GM21737 (cell line): ENCODE results near the gene GAS2L3.
"Not testable (repeated sequence)": the region's sequence is repeated elsewhere in the genome, so short reads cannot be mapped to it uniquely, and the experiment has no call there.

Source experiments
- ATAC-seq: cut with Tn5 transposase; IDR thresholded peaks from one replicate; pipeline ENCODE4 v1.9.1; 2021; ENCODE audit warnings: mild to moderate bottlenecking, moderate library complexity; ENCODE audit not compliant: unreplicated experiment

Gene GAS2L3

DNA sequence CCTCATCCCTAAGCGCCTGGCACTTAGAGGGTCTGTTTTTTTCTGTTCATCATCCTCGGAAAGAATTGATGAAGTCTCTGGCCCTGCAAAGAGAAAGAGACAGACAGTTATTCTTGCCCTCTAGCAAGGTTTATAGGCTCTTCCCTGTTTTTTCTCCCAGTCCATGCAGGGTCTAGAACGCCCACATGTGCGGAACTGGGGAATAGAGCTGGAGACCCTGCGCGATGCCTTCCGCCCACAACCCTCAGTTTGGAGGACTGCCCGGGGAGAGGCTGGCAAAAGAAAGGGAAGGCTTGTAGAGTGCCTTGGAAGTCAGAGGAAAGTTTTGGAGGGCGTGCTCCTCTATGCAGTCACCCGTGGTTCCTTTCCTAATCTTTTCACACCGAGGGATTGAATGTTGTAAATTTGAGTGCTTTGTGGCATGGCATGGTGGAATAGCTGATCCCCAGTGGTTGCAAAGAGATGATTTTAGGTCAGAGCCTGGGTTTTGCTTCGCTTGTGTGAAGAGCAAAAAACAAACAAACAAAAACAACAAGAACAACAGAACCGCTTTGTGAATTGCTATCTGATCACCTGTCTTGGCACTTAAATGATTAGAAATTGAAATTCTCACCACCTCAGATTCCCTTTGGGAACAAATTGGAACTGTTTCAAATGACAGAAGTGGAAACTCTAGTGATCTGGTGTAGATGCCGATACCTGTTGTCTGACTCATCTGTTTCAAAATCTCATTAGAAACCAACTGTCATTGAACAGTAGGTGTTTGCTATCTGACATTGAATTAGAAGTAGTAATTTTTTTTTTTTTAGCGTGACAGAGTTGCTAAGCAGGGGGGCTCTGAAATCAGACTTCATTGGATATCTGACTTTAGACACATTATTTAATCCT, 947 bp downstream of the GAS2L3 start:
- peak; percentile 7 for ATAC-seq

DNA sequence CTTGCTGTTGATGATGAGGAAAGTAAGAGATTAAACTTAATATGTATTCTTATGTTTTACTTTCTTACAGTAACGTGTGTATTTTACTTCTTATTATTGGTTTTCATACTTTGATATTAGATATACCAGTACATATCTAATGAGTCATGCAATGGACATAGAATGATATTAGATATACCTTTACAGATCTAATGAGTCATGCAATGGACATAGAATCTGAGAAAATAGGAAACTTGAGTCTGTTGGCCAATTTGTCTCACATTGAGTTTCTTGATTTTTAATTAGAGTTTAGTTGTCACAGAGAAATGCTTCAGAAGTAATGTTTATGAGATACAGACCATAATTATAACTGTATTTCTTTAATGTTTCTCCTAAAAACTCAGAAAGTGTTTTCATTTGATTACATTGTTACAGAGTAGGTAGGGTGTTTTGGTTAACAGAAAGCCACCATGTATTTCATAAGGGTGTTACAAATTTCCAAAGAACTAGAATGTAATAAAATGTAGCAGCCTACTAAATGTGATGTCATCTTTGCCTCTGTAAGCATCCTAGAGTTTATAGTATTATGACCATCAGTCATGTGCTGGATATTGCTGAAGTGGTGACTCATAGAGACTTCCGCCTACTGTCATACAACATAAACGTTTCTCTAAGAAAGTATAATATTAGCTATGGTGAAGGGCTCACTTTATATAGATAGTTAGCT, 3.0 kb downstream of the GAS2L3 start:
- ATAC-seq, result no peak

DNA sequence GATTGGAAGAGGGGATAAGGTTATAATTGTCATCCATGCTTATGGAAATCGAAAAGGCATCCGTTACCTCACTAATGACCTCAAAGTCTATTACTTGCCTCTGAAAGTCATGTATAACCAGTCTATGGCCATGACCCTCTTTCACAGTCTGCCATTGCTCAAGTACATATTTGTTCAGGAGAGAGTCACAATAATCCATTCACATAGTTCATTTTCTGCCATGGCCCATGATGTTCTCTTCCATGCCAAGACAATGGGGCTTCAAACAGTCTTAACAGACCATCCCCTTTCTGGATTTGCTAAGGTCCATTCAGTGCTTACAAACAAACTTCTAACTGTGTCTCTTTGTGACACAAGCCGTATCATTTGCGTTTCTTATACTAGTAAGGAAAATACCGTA, 5.4 kb downstream of the GAS2L3 start:
- ATAC-seq, result no peak

DNA sequence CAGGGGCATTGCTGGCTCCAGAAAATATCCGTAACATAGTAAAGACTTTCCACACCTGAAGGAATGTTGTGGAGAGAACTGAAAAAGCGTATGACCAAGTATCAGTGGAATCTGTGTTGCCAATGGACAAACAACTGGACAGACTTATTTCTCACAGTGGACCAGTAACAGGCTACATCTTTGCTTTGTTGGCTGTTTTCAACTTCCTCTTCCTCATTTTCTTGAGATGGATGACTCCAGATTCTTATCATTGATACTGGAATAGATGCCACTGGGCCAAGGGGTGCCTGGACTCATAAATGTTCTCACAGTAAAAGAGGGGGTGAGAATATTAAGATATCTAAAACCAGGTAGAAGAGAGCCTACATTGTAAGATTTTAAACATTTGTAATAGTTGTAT, 6.4 kb downstream of the GAS2L3 start:
- ATAC-seq, result no peak

DNA sequence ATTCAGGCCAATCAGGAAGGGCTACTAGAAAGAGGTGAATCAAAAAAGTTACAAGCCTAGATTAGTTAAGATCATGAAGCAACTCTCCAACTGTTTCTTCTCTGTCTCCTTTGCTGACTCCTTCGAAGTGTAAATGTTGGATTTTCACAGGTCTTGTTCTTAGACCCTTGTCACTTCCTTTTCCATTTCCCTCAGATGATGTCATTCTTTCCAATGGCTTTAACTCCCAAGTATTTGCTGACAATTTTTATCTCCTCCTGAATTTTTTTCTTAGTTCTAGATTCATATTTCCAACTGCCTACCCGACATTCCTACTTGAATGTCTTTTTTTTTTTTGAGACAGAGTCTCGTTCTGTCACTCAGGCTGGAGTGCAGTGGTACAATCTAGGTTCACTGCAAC, 10.8 kb downstream of the GAS2L3 start:
- ATAC-seq, result no peak

DNA sequence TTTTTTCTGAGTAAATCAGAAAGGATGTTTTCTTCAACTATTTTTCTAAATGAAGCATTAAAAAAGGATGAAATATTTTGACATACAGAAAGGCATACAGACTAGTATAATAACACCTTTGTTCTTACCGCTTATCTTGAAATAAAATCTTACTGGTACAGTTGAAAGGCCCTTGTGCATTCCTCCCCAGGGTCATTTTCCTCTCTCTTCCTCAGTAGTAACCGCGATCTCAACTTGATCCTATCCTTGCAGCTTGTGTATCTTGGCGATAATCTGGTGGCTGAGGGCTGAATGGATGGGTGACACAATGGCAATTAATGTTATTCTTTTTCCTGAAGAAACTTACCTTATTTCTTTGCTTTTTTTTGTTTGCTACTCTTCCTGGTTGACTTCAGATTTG, 18.5 kb downstream of the GAS2L3 start:
- ATAC-seq, result no peak

DNA sequence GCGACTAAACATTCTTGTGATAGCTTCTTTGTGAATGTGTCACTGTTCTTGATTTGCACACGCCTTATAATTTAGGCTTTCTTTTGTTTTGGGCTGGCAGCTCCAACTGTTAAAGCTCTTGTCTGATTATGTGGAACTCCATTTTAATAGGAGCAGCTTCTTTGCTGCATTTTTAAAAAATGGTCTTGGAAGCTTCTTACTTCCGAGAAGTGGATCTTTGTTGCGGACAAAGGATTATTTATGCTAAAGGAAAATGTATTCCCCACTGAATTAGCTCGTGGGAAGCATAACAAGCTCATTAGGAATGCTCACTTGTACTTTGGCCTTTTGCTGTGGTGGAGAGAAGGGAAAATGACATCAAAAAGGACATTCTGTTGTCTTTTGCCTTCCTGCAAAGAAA, 20.0 kb downstream of the GAS2L3 start:
- ATAC-seq, result no peak

DNA sequence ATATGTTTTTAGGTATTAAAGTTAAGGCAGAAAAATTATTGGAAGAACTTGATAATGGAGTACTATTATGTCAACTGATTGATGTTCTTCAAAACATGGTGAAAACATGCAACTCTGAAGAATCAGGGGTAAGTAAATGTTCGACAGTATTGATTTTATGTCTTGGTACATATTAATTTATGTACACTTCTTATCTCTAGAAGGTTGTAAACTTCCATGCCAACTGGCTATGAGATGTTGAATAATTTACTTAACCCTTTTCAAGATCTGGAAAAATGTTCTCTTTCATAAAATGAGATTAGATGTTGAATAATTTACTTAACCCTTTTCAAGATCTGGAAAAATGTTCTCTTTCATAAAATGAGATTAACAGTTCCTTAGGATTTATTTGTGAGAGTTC, 28.1 kb downstream of the GAS2L3 start:
- ATAC-seq, result no peak

DNA sequence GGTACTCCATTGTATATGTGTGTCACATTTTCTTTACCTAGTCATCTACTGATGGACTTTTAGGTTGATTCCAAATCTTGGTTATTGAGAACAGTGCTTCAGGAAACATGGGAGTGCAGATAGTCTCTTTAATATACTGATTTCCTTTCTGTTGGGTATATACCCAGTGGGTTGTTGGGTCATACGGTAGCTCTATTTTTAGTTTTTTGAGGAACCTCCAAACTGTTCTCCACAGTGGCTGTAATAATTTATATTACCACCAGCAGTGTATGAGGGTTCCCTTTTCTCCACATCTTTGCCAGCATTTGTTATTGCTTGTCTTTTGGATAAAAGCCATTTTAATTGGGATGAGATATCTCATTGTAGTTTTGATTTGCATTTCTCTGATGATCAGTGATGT, 29.5 kb downstream of the GAS2L3 start:
- ATAC-seq, result not testable (repeated sequence)

DNA sequence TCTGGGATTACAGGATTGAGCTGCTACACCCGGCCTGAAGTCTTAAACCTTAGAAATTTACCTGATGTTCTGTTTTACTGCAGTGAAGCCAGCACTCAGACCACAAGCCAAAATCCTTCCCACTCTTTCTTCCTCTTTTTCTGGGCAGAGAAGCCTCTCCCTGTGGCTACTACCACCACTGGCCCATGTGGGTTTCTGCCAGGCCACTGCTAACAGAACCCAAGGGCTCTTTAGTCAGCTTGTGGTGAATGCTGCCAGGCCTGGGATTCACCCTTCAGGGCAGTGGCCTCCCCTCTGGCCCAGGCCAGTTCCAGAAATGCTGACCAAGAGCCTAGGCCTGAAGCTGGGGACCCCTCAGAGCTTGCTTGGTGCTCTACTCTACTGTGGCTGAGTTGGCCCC, 35.3 kb downstream of the GAS2L3 start:
- ATAC-seq, result no peak

DNA sequence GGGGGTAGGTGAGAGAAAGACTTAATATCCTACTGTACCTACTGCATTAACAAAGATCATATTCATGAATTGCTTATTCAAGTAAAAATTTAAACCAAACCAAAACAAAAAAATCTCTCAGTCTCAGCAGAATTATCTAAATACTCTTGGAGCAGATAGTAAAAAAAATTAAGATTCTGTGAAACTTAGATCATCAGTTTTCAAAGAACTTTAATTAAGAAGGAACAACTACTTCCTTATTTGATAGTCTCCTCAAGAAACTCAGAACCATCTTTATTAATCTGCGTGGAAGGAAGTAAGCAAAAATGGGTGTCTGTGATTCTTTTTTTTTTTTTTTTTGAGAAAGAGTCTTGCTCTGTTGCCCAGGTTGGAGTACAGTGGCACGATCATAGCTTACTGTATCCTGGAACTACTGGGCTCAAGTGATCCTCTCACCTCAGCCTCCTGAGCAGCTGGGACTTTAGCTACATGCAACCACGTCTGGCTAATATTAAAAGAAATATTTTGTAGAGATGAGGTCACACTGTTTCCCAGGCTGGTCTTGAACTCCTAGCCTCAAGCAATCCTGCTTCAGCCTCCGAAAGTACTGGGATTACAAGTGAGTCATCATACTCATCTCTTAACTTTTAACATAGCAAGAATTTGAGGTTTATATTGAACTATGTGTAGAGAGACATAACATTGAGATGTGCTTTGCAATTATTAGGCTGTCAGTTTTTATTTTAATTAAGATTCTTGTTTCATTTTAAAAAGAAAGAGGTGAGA, 37.4 kb downstream of the GAS2L3 start:
- ATAC-seq, result no peak

DNA sequence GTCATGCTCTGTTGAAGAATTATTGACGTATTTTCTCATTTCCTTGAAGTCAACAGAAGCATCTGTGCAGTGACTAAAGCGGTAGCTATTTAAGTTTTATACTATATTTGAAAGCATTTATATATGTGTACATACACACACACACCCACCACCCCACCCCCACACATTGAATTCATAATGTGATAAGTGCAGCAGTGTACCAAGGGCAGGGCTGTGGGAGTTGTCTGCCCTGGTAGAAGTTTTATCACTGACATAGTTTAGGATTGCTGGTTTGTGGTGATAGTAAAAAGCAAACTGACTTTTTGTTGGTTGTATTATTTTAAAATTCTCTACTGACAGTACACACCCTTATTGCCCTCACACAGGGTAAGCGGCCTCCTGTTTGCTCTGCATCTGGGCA, 39.1 kb downstream of the GAS2L3 start:
- ATAC-seq, result no peak

DNA sequence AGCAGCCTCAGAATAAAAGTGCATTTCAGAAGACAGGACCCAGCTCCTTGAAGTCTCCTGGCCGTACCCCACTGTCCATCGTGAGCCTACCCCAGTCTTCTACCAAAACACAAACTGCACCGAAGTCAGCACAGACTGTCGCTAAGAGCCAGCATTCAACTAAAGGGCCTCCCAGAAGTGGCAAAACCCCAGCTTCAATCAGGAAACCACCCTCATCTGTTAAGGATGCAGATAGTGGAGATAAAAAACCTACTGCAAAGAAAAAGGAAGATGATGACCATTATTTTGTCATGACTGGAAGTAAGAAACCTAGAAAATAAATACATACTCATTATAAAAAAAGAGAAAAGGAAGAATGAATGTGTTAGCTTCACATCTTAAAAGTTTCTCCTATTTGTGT, 51.1 kb downstream of the GAS2L3 start:
- no peak for ATAC-seq

DNA sequence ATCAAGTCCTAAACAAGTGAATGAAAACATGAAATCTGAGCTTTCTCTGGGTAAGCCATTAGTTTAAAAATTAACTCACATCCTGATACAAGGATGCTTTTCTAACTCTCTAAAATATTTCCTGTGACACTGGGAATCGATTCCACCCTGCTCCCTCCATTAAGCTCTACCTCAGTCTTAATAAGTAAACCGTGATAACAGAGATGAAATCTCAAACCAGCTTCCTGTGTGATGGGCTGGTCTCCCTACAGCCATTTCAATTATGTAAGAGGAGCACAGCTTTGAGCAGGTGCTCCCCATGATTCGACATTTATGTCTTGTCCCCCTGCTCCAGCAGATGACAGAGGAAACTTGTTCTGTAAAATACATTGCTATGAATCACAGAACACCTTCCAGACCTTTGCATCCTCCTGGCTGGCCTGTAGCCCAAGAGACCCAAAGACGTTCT, 59.0 kb downstream of the GAS2L3 start:
- ATAC-seq, result no peak

DNA sequence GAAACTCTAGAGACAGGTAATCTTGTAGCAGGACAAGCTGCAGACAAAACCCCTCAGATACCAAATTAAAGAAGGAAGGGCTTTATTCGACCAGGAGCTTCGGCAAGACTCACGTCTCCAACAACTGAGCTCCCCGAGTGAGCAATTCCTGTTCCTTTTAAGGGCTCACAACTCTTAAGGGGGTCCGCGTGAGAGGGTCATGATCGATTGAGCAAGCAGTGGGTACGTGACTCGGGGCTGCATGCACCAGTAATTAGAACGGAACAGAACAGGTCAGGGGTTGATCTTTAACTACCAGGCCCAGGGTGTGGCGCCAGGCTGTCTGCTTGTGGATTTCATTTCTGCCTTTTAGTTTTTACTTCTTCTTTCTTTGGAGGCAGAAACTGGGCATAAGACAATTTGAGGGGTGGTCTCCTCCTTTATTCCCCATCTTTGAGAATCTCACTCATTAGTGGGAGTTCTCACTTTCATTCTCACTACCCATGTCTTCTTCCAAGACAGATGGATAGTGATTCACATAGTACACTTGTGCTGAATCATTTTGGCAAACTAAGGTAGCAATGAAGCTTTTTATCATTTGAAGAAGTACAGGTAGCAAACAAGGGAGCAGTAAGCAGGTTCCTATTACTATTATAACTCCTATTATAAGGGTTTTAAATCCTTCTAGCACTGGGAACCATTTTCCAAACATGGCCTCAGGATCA, 59.8 kb downstream of the GAS2L3 start:
- not testable (repeated sequence) for ATAC-seq

DNA sequence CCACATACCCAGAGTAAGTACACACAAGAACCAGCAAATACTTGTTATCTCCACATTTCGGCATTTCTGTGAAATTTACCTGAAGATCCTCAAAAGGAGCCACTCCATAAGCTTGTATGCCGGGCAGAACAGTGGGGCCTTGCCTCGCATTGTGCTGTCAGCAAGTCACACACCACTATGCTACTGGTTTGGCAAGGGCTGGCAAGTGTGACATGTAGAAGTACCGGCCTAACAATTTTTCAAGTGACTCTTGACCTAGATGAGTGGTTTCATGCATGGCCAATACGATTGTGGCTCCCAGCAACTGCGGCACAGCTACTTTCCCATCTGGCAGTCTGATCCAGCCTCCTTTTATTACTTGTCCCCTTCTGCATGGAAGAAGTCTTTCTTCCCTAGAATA, 69.8 kb downstream of the GAS2L3 start:
- no peak for ATAC-seq

DNA sequence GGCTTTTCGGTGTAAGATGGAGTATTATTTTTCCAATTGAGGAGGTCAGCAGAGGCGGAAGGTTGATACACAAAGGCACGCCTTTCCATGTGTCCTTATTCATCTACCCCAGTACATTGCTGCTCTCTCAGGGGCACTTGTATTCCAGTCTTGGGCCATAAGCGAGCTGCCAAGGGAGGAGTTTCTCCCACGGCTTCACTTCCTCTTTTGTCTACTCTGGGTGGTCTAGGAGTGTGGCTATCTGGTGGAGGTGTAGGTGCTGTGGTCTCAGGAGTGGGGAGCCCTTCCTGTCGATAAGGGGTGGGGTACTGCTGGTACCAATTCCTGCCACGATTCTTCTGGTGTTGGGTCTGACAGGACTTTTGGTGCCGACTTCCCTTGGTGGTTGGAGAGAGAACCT, 73.4 kb downstream of the GAS2L3 start:
- no peak for ATAC-seq

DNA sequence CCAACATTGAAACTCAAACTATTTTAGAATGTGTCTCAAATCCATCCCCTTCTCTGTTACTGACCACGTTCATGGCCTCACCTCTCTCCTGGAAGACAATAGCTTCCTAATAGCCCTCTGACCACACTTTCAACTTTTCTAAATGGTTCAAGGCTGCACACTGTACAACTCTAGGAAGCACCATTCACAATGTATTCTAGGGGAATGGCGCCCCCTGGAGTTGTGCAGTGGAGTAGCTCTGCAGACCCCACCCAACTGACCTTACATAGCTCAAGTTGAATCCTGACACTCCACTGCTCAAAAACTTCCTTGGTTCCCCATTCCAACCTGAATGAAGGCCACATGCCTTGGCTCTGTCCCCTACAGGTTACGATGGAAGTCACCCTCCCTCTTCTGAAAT, 77.6 kb downstream of the GAS2L3 start:
- no peak for ATAC-seq

DNA sequence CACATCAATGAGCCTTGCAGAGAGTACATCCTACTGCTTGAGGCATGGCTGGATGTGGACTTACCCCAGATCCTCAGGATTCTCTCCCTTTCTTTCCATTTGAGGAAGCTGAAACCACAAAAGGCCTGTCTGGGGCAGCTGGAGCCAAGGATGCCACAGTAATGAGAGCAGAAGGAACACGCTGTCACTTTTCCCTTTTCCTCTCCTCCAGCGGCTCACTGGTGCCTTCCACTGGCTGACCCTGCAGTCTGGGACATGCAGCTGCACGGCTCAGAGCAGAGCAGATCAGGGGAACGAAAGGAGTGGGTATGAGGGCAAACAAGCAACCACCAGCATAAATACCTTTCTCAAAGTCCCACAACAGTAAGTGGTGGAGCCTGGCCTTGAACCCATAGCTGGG, 78.2 kb downstream of the GAS2L3 start:
- ATAC-seq, result no peak

DNA sequence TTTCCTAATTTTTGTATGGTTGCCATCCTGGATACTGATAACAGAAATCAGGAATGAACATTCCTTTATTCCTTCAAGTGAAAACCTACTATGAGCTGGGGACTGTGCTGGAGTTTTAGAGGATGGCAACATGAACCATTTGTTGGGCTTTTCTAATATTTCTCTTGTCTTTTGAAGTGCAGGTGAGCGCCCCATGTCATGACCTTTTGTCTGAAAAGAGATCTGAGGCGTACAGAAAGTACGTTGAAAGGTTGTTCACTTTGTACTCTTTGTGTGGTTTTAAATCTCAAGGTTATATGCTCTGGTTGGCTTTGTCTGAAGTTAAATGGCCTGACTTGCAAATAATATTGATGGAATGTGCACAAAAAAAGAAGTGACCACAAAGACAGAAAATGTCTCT, 79.0 kb downstream of the GAS2L3 start:
- ATAC-seq, result no peak

DNA sequence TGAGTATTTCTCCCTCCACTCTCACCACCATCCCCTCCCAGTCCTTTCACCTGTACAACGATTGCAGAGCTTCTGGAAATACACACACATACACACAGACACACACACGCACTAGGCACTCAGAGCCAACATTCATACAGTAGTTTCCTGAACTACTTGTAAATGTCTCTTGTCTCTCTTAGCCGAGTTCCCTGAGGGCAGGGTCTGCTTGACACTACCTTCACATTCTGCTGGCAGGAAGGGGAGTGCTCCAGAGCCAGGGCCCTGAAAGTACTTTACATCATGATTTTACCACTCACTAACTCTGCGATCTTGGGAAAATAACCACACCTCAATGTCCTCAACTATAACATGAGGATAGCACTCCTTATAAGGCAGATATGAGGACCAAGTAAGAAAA, 82.7 kb downstream of the GAS2L3 start:
- ATAC-seq, result no peak
